NCI-H524 treated with DMSO at 0.1 percent for 48 hours (cell line): ENCODE measurements around the gene PHC1.
"Not testable (repeated sequence)": the region's sequence is repeated elsewhere in the genome, so short reads cannot be mapped to it uniquely, and the experiment has no call there.

Experiments
- DNase-seq: peaks from one replicate; lab custom pipeline; 2025; lab: John Stamatoyannopoulos, UW

The PHC1 gene

GRCh38 chr12:8914033-8914715, at the start of gene PHC1:
TSS of gene PHC1 (plus strand) at chr12:8914509. CDS start at chr12:8917678, 3,169 bp downstream.
- peak; percentile 44 for DNase-seq

GRCh38 chr12:8866429-8866828, 47.9 kb upstream of the PHC1 start:
- DNase-seq = no peak

GRCh38 chr12:8867009-8867408, 47.3 kb upstream of the PHC1 start:
- no peak for DNase-seq

GRCh38 chr12:8867786-8868185, 46.5 kb upstream of the PHC1 start:
- no peak for DNase-seq

- no peak for DNase-seq
Measured at GRCh38 chr12:8870586-8870985, 43.7 kb upstream of the PHC1 start.

- DNase-seq = no peak
Measured at GRCh38 chr12:8871068-8871467, 43.2 kb upstream of the PHC1 start.

GRCh38 chr12:8876887-8877286, 37.4 kb upstream of the PHC1 start:
- DNase-seq = no peak

GRCh38 chr12:8886502-8887284, 27.6 kb upstream of the PHC1 start:
- no peak for DNase-seq

- DNase-seq = no peak
Measured at GRCh38 chr12:8887285-8887715, 27.0 kb upstream of the PHC1 start.

- no peak for DNase-seq
Measured at GRCh38 chr12:8890313-8891085, 23.8 kb upstream of the PHC1 start.

- no peak for DNase-seq
Measured at GRCh38 chr12:8891976-8892375, 22.3 kb upstream of the PHC1 start.

- no peak for DNase-seq
Measured at GRCh38 chr12:8894378-8894777, 19.9 kb upstream of the PHC1 start.

GRCh38 chr12:8894986-8895385, 19.3 kb upstream of the PHC1 start:
- DNase-seq = no peak

GRCh38 chr12:8897081-8897480, 17.2 kb upstream of the PHC1 start:
- DNase-seq = no peak

GRCh38 chr12:8899830-8900229, 14.5 kb upstream of the PHC1 start:
- no peak for DNase-seq

- DNase-seq = not testable (repeated sequence)
Measured at GRCh38 chr12:8902703-8903102, 11.6 kb upstream of the PHC1 start.

GRCh38 chr12:8903646-8904045, 10.7 kb upstream of the PHC1 start:
- DNase-seq = no peak

- no peak for DNase-seq
Measured at GRCh38 chr12:8904665-8905064, 9.6 kb upstream of the PHC1 start.

- DNase-seq = no peak
Measured at GRCh38 chr12:8905546-8905945, 8.8 kb upstream of the PHC1 start.

GRCh38 chr12:8906266-8907180, 7.8 kb upstream of the PHC1 start:
- no peak for DNase-seq

GRCh38 chr12:8907513-8907912, 6.8 kb upstream of the PHC1 start:
- peak; percentile 53 for DNase-seq

GRCh38 chr12:8909752-8910151, 4.6 kb upstream of the PHC1 start:
- DNase-seq = no peak
